HG03457 (cell line): ENCODE results near the gene DCTN2.
"Not testable (repeated sequence)": the region's sequence is repeated elsewhere in the genome, so short reads cannot be mapped to it uniquely, and the experiment has no call there.

Experiments
- ATAC-seq: cut with Tn5 transposase; IDR thresholded peaks from one replicate; pipeline ENCODE4 v1.9.1; 2021; ENCODE audit warnings: moderate number of reproducible peaks; ENCODE audit not compliant: unreplicated experiment

The DCTN2 gene

DNA sequence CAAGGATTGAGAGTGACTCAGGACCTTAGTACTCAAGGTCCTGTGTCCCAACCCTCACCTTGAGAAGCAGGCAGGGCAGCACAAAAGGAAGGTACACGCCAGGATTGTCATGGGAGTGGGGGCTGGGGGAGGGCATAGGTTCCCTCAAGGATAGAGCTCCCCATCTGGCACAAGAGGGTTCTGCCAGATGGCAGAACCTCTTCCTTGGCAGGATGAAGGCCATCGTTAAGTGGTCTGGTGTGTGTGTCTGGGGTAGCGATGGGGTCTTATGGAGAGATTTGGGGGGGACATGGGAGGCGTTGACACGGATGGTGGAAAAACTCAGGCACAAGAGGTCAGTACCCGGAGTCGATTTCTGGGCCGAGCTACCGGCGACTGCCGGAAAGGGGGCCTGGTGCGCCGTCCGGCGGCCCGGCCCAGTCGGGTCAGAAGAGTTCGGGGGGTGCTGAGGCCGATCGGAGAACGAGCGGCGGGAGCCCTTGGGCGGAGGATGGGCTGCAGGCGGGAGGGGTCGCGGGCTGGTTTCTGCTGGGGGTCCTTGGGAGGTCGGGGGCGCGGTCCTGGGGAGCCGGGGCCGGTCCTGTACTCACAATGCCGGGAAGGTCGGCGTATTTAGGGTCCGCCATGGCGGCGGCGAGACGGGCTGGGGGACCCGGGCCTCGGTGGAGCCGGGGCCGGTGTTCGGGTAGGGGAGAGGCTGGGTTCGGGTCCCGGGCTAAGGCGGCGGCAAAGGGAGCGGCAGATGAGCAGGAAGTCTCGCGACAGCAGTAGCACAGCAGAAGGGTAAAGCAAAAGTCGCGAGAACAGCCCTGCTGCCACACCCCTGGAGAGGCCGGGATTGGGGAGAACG, at the start of gene DCTN2:
Gene DCTN2, minus strand, starts transcription at position 755 of the 850 bp plus-strand sequence. Its CDS starts 129 bp downstream, at position 626.
- ATAC-seq, result peak; percentile 96

DNA sequence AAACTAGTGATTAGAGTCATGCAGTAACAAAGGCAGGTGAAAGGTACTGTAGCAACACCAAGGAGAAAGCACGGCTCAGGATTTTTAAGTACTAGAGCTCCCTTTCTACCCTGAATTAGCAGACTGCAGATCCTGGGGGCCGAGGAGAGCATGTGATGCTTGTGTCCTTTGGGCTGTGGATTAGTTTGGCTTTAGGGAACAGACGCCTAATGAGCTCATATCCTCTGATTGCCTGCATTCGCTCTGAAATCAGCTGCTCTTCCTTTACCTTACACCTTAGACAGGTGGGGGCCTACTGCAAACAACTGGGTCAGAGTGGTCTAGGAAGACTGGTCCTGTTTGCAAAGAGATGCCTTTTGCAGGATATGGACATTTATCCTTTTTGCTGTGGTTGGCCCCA, 46.2 kb upstream of the DCTN2 start:
- no peak for ATAC-seq

DNA sequence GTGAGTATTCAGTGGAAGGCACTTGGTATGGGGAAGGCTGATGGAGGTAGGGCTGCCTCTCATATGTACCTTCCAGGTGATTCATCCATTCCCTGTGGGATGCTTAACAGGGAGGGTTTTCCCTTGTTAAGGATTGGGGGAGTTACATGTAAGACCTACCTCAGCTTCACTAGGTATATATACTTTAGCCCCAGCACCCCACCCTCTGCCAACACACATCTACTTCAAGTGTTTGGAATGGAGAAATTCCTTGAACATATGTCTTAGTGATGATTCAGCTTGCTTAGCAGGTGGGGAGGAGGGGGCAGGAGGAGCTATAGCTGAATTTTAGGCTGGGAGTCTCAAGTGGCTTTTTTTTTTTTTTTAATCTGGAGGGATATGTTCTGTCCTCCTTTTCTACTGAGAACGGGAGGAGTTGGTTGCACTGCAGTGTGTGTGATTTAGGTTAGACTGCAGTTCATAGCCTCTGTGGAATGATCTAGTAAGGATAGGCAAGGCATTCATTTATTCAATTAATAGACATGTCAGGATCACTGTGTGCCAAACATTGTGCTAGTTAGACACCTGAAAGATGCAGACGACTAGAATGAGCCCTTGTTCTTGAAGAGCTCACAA, 45.7 kb upstream of the DCTN2 start:
- no peak for ATAC-seq

DNA sequence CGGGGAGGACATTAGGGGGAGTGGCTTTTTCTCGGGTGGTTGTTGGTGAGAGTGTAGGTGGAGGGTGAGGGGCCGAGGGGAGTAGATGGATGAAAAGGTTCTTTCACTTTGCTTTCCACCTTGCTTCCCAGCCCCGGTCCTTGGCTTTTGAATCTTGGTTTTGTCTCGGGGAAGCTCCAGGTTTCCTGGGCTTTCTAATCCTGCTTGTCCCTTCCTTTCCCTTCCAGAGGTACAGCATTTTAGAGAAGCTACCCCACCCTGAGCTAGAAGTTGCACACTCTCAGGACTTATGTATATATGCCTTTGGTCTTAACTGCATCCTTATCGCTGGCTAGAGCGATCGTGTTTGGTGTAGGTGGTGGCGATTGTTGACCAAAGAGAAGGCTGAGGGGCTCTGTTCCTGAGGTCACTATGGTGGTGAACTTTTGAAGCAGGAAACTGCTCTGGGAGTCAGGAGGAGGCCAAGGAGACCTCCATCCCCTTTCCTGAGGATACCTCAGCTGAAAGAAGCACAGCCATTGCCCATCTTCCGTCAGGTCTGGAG, 44.9 kb upstream of the DCTN2 start:
- no peak for ATAC-seq

DNA sequence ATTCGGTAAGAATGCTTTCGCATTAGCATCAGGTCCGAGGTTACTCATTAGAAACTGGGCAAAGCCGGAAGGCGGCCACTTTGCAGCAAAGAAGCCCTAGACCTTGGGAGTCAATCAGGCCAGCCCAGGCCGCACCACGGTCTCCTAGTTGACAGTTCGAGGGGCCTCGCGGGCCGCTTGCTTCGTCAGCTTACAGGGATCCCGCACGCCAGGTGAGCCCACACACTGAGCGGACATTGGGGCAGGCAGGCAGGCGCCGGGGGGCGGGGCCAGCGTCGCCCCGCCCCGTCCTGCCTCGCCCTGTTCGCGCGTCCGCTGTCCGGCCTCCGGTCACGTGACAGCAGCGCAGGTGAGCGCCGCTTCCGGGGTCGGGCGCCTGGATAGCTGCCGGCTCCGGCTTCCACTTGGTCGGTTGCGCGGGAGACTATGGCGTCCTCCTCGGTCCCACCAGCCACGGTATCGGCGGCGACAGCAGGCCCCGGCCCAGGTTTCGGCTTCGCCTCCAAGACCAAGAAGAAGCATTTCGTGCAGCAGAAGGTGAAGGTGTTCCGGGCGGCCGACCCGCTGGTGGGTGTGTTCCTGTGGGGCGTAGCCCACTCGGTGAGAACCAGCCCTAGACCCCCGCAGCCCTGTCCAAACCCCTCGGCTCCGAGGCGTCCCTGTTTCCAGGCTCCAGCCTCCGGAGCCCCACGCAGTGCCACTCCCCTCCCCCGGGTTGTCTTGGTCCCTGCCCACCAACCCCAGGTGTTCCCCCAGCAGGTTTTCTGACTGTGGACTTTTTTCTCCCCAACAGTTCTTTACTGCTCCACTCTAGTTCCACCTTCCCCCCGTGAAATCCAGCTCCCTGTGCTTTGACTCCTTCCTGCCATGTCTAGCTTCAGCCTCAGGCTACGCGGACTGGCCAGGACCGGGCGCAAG, 44.1 kb upstream of the DCTN2 start, which contains the start of gene PIP4K2C:
Gene PIP4K2C, plus strand, starts transcription at position 329 of the 918 bp plus-strand sequence. Its CDS starts 98 bp downstream, at position 427.
- peak; percentile 75 for ATAC-seq

DNA sequence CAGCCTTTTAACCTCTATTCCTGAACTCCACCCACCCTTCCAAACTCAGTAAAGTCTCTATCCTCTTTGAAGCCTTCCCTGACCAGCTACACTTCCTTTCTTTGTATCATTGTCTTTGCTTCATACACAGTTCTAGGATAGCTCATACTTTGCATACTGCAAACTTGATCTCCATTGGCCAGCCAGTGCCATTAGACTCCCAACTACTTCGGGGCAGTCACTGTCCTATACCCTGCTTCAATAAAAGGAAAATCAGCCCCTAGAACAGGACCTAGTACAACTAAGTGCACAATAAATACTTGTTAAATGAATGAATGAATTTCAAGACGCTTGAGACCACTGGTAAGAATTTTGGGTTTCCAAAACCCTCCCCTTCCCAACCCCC, 43.5 kb upstream of the DCTN2 start:
- no peak for ATAC-seq

DNA sequence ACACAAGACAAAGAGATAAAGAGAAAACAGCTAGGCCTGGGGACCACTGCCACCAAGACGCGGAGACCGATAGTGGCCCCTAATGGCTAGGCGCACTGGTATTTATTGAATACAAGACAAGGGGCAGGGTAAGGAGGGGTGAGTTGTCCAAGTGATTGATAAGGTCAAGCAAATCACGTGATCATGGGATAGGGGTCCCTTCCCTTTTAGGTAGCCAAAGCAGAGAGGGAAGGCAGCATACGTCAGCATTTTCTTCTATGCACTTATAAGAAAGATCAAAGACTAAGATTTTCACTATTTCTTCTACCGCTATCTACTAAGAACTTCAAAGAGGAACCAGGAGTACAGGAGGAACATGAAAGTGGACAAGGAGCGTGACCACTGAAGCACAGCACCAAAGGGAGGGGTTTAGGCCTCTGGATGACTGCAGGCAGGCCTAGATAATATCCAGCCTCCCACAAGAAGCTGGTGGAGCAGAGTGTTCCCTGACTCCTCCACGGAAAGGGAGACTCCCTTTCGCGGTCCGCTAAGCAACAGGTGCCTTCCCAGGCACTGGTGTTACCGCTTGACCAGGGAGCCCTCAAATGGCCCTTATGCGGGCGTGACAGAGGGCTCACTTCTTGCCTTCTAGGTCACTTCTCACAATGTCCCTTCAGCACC, 42.1 kb upstream of the DCTN2 start:
- not testable (repeated sequence) for ATAC-seq

DNA sequence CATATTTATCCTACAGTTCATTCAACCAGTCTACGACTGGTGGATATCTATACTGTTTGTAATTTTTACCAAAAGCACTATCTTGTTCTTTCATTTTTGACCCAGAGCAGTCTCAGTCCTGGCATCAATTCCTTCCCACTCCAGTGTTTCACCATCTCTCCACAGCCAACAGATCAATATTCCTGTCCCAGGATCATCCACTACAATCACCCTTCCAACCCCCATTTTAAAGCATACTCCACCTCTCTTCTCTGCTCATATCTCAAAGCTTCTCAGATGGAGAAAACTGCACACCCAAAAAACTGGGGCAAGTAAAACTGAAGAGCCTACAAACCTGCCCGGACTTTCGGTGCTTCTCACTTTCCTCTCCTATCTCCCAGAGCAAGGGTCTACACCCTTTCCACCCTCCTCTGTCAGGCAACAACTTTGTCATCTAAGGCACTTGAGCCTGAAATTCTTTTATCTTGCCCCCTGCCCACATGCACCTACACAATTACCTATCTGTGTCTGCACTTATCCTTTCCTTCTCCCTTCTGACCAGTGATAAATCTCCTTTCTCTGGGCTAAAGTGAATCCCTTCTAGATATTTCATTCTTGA, 39.9 kb upstream of the DCTN2 start:
- no peak for ATAC-seq

DNA sequence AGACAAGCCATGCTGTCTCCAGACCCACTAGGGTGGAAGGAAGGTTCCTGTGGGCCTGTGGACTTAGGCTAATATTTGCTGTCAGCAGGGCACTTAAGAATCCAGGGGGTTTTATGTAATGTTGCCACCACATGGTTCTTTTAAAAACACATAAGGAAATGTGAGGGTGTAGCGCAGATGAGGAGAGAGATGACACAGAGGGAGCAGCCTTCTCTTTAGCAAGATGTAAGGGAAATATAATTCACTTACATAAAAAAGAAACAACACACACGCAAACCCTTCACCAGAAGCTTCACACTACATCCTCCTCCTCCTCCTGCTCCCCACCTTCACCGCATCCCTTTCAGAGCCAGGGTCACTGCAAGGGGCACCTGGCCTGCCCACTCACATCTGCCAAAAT, 39.1 kb upstream of the DCTN2 start:
- no peak for ATAC-seq

DNA sequence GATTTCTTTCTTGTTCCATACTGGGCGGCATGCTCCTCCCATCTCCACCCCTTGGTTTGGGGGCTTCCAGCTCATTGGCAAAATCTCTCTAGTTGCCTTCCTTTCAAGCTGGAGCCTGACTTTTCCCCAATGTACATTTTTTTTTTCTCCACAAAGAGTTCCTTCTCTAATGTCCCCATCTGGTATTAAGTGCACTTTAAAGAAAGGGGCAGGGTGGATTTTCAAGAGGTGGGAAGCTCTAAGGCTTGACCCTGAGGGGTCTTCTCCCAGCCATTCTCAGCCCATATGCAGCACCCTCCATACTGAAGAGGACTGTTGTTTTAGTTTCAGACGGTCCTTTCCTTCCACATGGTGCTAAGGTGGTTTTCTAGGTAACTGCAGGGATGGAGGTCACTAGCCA, 38.2 kb upstream of the DCTN2 start:
- no peak for ATAC-seq

DNA sequence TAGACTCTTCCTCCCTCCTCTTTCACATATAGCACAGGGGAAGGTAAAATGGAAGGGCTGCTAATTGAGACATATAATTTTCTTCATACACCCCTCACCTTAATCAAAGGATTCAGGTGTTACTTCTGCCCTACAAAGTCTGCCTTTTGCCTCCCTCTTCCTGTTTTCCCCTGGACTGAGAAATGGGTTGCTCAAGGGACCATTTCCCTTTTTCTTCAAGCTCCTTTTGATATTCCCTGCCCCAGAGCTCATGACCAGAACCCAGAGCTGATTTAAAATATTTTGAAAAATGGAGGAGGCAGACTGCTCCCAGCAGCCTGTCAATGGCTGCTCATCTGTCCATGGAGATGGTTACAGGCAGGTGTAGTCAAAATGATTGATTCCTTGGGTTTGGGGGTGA, 37.7 kb upstream of the DCTN2 start:
- ATAC-seq, result no peak

DNA sequence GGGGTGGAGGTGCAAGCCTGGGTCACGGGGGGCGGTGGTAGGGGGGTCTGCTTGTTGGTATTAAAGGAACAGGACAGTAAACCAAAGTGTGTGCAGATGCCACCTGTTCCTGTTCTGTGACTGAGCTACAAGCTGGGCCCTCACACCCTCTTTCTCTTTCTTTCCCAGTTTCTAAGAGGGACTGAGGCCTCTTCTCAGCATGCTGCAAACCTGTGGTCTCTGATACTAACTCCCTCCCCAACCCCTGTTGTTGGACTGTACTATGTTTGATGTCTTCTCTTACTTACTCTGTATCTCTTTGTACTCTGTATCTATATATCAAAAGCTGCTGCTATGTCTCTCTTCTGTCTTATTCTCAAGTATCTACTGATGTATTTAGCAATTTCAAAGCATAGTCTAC, 37.1 kb upstream of the DCTN2 start:
- ATAC-seq, result no peak

DNA sequence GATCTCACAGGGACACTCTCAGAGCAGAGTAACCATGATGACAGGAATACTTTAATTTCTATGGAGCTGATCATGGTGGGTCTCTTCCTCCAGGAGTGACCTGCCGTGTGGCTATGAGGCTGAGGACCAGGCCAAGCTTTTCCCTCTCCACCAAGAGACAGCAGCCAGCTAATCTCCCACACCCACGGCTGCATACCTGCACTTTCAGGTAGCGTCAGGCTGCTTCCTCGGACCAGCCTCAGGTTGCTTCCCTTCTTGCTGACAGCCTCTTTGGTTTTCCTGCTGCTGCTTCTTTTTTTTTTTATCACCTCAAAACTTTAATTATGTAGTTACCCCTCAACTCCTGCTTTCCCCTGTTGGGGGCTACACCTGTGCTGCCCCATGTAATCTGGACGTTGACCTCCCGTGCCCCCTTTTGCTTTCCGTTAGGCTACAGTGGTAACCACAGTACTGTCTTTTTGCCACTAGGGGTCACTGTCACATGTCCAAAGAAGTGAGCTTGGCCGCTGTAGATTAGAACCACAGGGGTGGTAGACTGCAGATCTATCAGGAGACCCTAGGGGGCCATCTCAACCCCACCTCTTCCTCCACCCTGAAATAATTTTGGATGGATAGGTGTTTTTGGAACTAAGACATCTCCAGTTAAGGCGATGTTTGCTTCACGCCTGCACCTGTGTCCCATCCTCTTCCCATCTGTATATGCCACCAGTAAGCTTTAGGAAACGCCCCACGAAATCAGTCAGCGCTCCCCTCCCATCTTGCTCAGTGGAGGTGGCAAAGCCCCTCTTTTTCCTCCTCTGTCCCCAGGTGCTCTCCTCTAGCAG, 36.2 kb upstream of the DCTN2 start:
- peak; percentile 91 for ATAC-seq

DNA sequence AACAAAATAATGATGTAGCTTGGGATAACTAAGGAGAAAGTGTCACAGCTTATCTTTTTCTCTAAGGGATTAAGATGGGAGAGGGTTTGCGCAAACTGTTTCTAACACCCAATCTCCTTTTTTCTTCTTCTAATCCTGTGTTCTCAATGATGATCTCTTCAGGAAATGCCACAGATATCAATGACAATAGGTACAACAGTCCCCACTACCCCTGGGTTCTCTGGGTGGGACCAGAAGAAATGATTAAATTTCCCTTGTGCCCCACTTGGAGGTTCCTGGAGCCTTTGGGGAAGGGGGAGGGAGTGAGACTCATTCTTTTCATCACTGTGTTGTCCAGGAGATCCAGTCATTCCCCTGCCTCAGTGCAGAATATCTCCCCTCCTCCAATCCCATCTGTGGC, 35.4 kb upstream of the DCTN2 start:
- ATAC-seq, result no peak

DNA sequence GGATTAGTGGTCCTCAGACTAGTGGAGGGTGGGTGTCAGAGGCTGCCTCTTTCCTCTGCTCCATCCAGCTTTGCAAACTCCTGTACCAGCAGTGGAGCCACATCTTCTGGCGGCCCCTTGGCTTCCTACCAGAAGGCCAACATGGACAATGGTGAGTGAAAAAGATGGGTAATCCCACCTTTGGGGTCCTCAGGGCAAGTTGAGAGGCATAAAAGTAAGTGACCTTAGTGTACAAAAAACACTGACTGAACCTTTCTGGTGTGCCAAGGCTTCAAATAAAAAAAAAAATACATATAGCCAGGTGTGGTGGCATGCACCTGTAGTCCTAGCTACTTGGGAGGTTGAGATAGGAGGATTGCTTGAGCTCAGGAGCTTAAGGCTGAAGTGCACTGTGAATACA, 34.8 kb upstream of the DCTN2 start:
- ATAC-seq, result no peak

DNA sequence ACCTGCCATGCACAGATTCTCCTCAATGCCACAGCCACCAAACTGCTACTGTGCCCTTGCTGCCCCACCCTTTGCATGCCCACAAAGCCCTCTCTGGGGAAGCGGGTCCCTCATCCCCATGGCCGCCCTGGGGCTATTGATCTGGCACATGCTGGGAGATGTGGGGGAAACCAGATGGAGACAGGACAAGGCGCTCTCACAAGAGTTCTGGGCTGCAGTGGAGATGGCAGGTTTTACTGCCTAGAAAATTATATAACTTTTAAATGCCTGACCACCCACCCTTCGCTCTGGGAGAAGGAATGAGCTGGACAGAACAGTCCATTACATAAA, 33.4 kb upstream of the DCTN2 start:
- no peak for ATAC-seq

DNA sequence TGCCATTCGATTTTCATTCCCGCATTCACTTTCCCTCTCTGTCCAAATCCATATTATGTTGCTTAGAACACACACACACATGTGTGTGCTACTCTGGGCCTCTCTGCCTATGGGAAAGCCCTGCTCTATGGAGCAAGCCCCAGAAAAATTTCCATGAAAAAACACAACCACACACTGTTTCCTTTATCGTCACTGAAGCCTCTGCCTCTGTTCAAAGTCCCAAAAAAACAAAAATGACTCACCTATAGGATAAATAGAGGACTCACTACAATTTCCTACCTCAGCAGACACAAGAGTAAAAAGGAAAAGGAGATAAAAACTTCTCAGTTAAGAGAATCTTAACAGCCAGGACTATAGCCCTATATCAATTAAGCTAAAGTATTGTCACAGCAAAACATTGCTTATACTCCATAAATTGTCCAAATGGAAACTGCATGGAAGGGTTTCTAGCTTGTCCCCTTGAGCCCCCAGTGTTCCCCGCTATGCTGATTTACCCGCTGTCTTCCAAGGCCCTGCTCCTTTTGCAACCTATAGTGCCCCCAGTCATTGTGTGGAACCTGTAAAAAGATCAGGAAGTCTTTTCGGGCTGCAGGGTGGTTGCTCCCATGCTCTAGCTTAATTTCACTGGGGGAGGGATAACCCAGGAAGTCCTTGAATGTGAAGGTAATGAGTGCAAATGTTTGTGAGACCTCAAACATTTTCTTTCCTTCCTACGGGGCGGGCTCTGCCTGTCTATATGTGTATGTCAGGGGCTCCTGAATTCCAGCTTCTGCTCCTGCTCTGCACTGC, 32.9 kb upstream of the DCTN2 start:
- ATAC-seq, result no peak

DNA sequence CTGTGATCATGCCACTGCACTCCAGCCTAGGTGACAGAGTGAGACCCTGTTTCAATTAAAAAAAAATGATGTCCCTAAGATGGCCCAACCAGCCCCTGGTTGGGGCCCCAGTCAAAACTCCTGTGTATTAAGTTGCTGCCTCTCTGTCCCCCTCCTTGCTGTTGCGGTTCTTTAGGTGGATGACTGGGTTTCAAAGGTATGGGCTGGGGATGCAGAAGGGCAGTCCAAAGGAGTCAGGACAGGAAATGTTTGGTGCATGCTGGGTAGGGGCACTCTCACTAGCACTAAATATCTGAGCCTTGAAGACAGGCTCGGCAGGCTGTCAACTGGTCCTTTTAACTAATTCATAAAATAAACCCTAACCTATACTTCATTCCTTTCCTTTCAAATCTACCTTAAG, 32.0 kb upstream of the DCTN2 start:
- no peak for ATAC-seq
